Loucy (cell line): ENCODE measurements around the gene CLVS2.

Experiments used
- H2AFZ ChIP-seq: fragments of 200-600 bp; sonication (generic); 2 replicates; pipeline ENCODE4 v1.6.0; 2016; ENCODE audit warnings: antibody characterized with exemption, mild to moderate bottlenecking, low read length, moderate library complexity
- H3F3A ChIP-seq: fragments of 200-600 bp; 2 replicates; pipeline ENCODE4 v1.6.0; 2016; ENCODE audit warnings: antibody characterized with exemption, low read depth, mild to moderate bottlenecking
- H3K27me3 ChIP-seq: fragments of 200-600 bp; sonication (generic); 2 replicates; pipeline ENCODE4 v1.6.1; 2014; ENCODE audit warnings: low read length, mild to moderate bottlenecking; ENCODE audit not compliant: insufficient read depth, poor library complexity, severe bottlenecking
- H3K36me3 ChIP-seq: fragments of 200-600 bp; sonication (generic); 2 replicates; pipeline ENCODE4 v1.6.1; 2016; ENCODE audit warnings: low read length; ENCODE audit not compliant: insufficient read depth
- H3K4me1 ChIP-seq: fragments of 200-600 bp; sonication (generic); 2 replicates; pipeline ENCODE4 v1.5.1; 2014; ENCODE audit warnings: low read length, mild to moderate bottlenecking; ENCODE audit not compliant: insufficient read depth, poor library complexity, severe bottlenecking
- H3K4me2 ChIP-seq: fragments of 200-600 bp; sonication (generic); 2 replicates; pipeline ENCODE4 v1.6.0; 2014; ENCODE audit warnings: antibody characterized with exemption, low read length, low read depth, mild to moderate bottlenecking; ENCODE audit not compliant: poor library complexity, severe bottlenecking
- H3K4me3 ChIP-seq: fragments of 200-600 bp; sonication (generic); 2 replicates; pipeline ENCODE4 v1.5.1; 2014; ENCODE audit warnings: low read length, mild to moderate bottlenecking, mixed read lengths; ENCODE audit not compliant: poor library complexity, severe bottlenecking
- H3K79me2 ChIP-seq: fragments of 200-600 bp; sonication (generic); 2 replicates; pipeline ENCODE4 v1.6.1; 2014; ENCODE audit warnings: low read length; ENCODE audit not compliant: insufficient read depth
- H3K9ac ChIP-seq: fragments of 200-600 bp; sonication (generic); 2 replicates; pipeline ENCODE4 v1.6.0; 2014; ENCODE audit warnings: mild to moderate bottlenecking, low read depth, low read length, moderate library complexity; ENCODE audit not compliant: poor library complexity, severe bottlenecking
- H3K9me2 ChIP-seq: fragments of 200-600 bp; sonication (generic); replicated peaks from 2 replicates; pipeline ENCODE4 v1.6.1; 2016; ENCODE audit warnings: low read depth, low read length, mixed read lengths
- H3K9me3 ChIP-seq: fragments of 200-600 bp; sonication (generic); 2 replicates; pipeline ENCODE4 v1.6.1; 2014; ENCODE audit warnings: mild to moderate bottlenecking, antibody characterized with exemption, low read length, low read depth; ENCODE audit not compliant: insufficient read depth
- H4K20me1 ChIP-seq: fragments of 200-600 bp; sonication (generic); 2 replicates; pipeline ENCODE4 v1.6.0; 2014; ENCODE audit warnings: antibody characterized with exemption, low read length, mild to moderate bottlenecking; ENCODE audit not compliant: insufficient read depth, poor library complexity, severe bottlenecking
- CTCF ChIP-seq: fragments of 200-600 bp; sonication (generic); conservative IDR thresholded peaks from 2 replicates; pipeline ENCODE4 v1.5.1; 2014; ENCODE audit warnings: mild to moderate bottlenecking, antibody characterized with exemption, low read length
- EZH2phosphoT487 ChIP-seq: fragments of 200-600 bp; IDR thresholded peaks from 2 replicates; pipeline ENCODE4 v1.6.1; 2018; ENCODE audit warnings: antibody characterized with exemption, mild to moderate bottlenecking, moderate library complexity, borderline replicate concordance

CLVS2 gene

GRCh38 chr6:123085403-123085802 is 89.4 kb downstream of the CLVS2 start:
- H2AFZ ChIP-seq, result no peak overlapping the region
- no peaks in the 10 kb centered on the region for H3F3A ChIP-seq
- no peaks in the 10 kb centered on the region for H3K9me3 ChIP-seq
- no peak overlapping the region for H3K4me3 ChIP-seq
- TF ChIP-seq CTCF, result no peak
- no peaks in the 10 kb centered on the region for H3K36me3 ChIP-seq
- H4K20me1 ChIP-seq, result no peaks in the 10 kb centered on the region
- H3K27me3 ChIP-seq, result no peaks in the 10 kb centered on the region
- no peaks in the 10 kb centered on the region for H3K79me2 ChIP-seq
- H3K9ac ChIP-seq, result no peak overlapping the region
- no peaks in the 10 kb centered on the region for H3K4me1 ChIP-seq
- H3K4me2 ChIP-seq, result no peak overlapping the region
- H3K9me2 ChIP-seq, result no peaks in the 10 kb centered on the region

GRCh38 chr6:123089226-123089625 is 93.2 kb downstream of the CLVS2 start:
- H3K9me2 ChIP-seq, result no peaks in the 10 kb centered on the region
- no peak for TF ChIP-seq CTCF
- TF ChIP-seq EZH2phosphoT487, result no peak
- no peaks in the 10 kb centered on the region for H3K27me3 ChIP-seq
- H3K79me2 ChIP-seq, result no peaks in the 10 kb centered on the region
- no peaks in the 10 kb centered on the region for H3K4me1 ChIP-seq
- no peak overlapping the region for H3K4me2 ChIP-seq
- no peaks in the 10 kb centered on the region for H3K36me3 ChIP-seq
- no peak overlapping the region for H3K9ac ChIP-seq
- H2AFZ ChIP-seq, result no peak overlapping the region
- H3F3A ChIP-seq, result no peaks in the 10 kb centered on the region
- H3K4me3 ChIP-seq, result no peak overlapping the region
- H3K9me3 ChIP-seq, result no peaks in the 10 kb centered on the region
- no peaks in the 10 kb centered on the region for H4K20me1 ChIP-seq

GRCh38 chr6:123091091-123091895 is 95.3 kb downstream of the CLVS2 start:
- Histone ChIP-seq H3K9me3 (no peaks in the 10 kb centered on the region), H3K9me2 (no peaks in the 10 kb centered on the region), H3K9ac (no peak overlapping the region), H2AFZ (no peak overlapping the region), H4K20me1 (no peaks in the 10 kb centered on the region), H3K4me1 (no peaks in the 10 kb centered on the region), H3K79me2 (no peaks in the 10 kb centered on the region), H3F3A (no peaks in the 10 kb centered on the region), H3K36me3 (no peaks in the 10 kb centered on the region), H3K27me3 (no peaks in the 10 kb centered on the region), H3K4me3 (no peak overlapping the region), H3K4me2 (no peak overlapping the region)
- TF ChIP-seq CTCF (no peak), EZH2phosphoT487 (no peak)
